Calu3 (cell line): ENCODE measurements around the gene LMF2. TPM values are rescaled to one million over a fixed set of nuclear protein-coding genes. Genes with fewer than 3 reads are reported as not detected.

Experiments used
- Bru-seq: library from RNA; stranded (reverse); fragments of 400-500 nt; gene quantifications from one replicate; lab custom pipeline; 2021; lab: Mats Ljungman, UMichigan
- BruChase-seq, 2 experiments: library from RNA; stranded (reverse); fragments of 400-500 nt; gene quantifications; one replicate each; lab custom pipeline; 2021; lab: Mats Ljungman, UMichigan
- BruUV-seq: library from RNA; stranded (reverse); fragments of 400-500 nt; replicated peaks from 2 replicates; lab custom pipeline; 2021; lab: Mats Ljungman, UMichigan
- CTCF ChIA-PET: fragments of 300-600 bp; sonication (Branson Sonifier 250); formaldehyde crosslinking; loops from one replicate; lab custom pipeline; 2022; ENCODE audit warnings: antibody characterized with exemption; lab: Charles Lee
- DNase-seq: peaks from one replicate; pipeline ENCODE4 v3.0.0; 2022
- H3K27ac Mint-ChIP-seq: one replicate; pipeline ENCODE4 v1.8.0; 2022; ENCODE audit warnings: mixed read lengths; ENCODE audit not compliant: unreplicated experiment
- H3K27me3 Mint-ChIP-seq: one replicate; pipeline ENCODE4 v1.8.0; 2022; ENCODE audit warnings: mixed read lengths; ENCODE audit not compliant: unreplicated experiment
- H3K36me3 Mint-ChIP-seq: one replicate; pipeline ENCODE4 v1.8.0; 2022; ENCODE audit warnings: mild to moderate bottlenecking, moderate library complexity, mixed read lengths; ENCODE audit not compliant: insufficient read depth, unreplicated experiment
- H3K4me1 Mint-ChIP-seq: one replicate; pipeline ENCODE4 v1.8.0; 2022; ENCODE audit warnings: mild to moderate bottlenecking, low read depth, mixed read lengths; ENCODE audit not compliant: unreplicated experiment
- H3K4me3 Mint-ChIP-seq: one replicate; pipeline ENCODE4 v1.8.0; 2022; ENCODE audit warnings: mild to moderate bottlenecking, low read depth, moderate library complexity, mixed read lengths; ENCODE audit not compliant: unreplicated experiment
- H3K9me3 Mint-ChIP-seq: one replicate; pipeline ENCODE4 v1.8.0; 2022; ENCODE audit warnings: low read depth, mixed read lengths; ENCODE audit not compliant: unreplicated experiment
- intact Hi-C: fragments of 100-400 bp; cut with micrococcal nuclease; formaldehyde crosslinking; loops from one replicate; pipeline ENCODE4 v1.10.0; 2022; ENCODE audit not compliant: unreplicated experiment
- long read RNA-seq: library from polyadenylated mRNA; stranded (forward); transcript quantifications from one replicate; pipeline ENCODE4 v2.0.0, GENCODE V29; 2022
- total RNA-seq: library from RNA; stranded (reverse); gene quantifications from 2 replicates; pipeline ENCODE4 v1.2.3, GENCODE V29; 2022
- TF ChIP-seq, protein P1 (sequence below): fragments of 200-600 bp; IDR thresholded peaks from one replicate; pipeline ENCODE4 v1.8.0; 2022; ENCODE audit warnings: antibody characterized with exemption; ENCODE audit not compliant: unreplicated experiment

Gene LMF2, protein sequence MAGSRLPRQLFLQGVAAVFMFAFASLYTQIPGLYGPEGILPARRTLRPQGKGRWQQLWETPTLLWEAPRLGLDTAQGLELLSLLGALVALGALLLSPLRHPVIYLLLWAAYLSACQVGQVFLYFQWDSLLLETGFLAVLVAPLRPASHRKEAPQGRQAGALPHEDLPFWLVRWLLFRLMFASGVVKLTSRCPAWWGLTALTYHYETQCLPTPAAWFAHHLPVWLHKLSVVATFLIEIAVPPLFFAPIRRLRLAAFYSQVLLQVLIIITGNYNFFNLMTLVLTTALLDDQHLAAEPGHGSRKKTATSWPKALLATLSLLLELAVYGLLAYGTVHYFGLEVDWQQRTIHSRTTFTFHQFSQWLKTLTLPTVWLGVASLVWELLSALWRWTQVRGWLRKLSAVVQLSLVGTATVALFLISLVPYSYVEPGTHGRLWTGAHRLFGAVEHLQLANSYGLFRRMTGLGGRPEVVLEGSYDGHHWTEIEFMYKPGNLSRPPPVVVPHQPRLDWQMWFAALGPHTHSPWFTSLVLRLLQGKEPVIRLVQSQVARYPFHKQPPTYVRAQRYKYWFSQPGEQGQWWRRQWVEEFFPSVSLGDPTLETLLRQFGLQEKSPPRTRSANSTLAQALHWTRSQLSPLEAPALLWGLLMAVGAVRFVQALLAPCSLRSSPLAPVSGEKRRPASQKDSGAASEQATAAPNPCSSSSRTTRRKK
- total RNA-seq: 85.2 and 87.1 TPM in 2 replicates
- Bru-seq, nascent RNA: percentile 47 among the genes with signal in this experiment
- percentile 83 among the genes with signal in this experiment for BruChase-seq, experiment 1, labeled RNA remaining after a 6-hour chase
- percentile 78 among the genes with signal in this experiment for BruChase-seq, experiment 2, labeled RNA remaining after a 2-hour chase
- long read RNA-seq, transcript LMF2-202 (14 exons, 2,582 nt): major isoform, 70 of 134 reads
- long read RNA-seq, partial matches to known transcripts: 25 of 134 reads
- long read RNA-seq, other reads (novel, unspliced or antisense): 39 of 134 reads

DNA sequence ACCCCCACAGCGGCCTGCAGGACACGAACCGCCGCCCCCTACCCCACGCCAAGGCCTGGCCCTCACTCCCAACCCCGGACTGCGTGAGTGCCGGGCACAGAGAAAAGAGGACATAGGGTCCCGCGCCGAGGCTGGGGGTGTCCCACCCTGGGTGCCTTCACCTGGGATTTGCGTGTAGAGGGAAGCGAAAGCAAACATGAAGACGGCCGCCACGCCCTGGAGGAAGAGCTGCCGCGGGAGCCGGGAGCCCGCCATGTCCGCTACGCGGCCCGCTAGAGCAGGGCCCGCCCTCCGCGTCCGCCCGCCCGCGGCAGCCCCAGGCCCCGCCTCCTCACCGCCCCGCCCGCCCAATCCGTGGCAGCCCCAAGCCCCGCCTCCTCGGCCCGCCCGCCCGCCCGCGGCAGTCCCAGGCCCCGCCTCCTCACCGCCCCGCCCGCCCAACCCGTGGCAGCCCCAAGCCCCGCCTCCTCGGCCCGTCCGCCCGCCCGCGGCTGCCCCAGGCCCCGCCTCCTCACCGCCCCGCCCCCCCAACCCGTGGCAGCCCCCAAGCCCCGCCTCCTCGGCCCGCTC lies at the start of gene LMF2:
Gene LMF2 (minus strand): TSS at position 282 of the 570 bp plus-strand sequence. CDS start 27 bp downstream, at position 255.
- Mint-ChIP-seq H3K27me3 (no peaks in the 10 kb centered on the region), H3K4me1 (peaks cover 17% of the 10 kb centered on the region), H3K27ac (peak within 1 kb of the TSS; percentile 91), H3K36me3 (peaks cover 52% of the 10 kb centered on the region), H3K9me3 (no peaks in the 10 kb centered on the region), H3K4me3 (peak within 1 kb of the TSS; percentile 91)
- BruUV-seq: no TSS peak
- CTCF ChIA-PET: interaction anchor here (0.6 to 2.1 kb wide), 8 partner anchors 9 to 253 kb away, joined by 3 to 13 read pairs (median 4); partner anchors contain the start of genes SCO2 and SYCE3
- intact Hi-C loops: no loop called here
- TF ChIP-seq, protein P1, sequence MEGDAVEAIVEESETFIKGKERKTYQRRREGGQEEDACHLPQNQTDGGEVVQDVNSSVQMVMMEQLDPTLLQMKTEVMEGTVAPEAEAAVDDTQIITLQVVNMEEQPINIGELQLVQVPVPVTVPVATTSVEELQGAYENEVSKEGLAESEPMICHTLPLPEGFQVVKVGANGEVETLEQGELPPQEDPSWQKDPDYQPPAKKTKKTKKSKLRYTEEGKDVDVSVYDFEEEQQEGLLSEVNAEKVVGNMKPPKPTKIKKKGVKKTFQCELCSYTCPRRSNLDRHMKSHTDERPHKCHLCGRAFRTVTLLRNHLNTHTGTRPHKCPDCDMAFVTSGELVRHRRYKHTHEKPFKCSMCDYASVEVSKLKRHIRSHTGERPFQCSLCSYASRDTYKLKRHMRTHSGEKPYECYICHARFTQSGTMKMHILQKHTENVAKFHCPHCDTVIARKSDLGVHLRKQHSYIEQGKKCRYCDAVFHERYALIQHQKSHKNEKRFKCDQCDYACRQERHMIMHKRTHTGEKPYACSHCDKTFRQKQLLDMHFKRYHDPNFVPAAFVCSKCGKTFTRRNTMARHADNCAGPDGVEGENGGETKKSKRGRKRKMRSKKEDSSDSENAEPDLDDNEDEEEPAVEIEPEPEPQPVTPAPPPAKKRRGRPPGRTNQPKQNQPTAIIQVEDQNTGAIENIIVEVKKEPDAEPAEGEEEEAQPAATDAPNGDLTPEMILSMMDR: no peak
- DNase-seq: peak; percentile 91

DNA sequence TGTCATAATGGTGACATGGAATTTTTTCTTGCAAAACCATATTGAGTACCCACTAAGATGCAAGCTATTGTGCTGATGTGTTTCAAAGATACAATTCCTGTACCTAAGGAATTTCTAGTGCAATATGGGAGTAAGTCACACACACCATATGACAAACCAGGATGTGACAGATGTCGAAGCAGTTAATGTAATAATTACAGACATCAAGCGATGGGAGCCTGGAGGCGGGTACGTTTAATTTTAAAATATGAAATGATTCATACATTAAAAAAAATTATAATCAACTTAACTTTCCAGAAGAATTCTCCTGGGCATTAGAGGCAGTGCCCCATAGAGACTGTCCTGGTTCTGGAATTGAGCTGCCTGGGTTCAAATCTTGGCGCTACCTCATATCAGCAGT lies 49.2 kb upstream of the LMF2 start:
- BruUV-seq: no TSS peak
- Mint-ChIP-seq H3K4me1 (peaks cover 6% of the 10 kb centered on the region), H3K27ac (no peak overlapping the region), H3K9me3 (no peaks in the 10 kb centered on the region), H3K27me3 (no peaks in the 10 kb centered on the region), H3K36me3 (peaks cover 7% of the 10 kb centered on the region), H3K4me3 (no peak overlapping the region)
- intact Hi-C loops: no loop called here
- no peak for DNase-seq
- CTCF ChIA-PET: no interaction called here
- TF ChIP-seq, protein P1: no peak

DNA sequence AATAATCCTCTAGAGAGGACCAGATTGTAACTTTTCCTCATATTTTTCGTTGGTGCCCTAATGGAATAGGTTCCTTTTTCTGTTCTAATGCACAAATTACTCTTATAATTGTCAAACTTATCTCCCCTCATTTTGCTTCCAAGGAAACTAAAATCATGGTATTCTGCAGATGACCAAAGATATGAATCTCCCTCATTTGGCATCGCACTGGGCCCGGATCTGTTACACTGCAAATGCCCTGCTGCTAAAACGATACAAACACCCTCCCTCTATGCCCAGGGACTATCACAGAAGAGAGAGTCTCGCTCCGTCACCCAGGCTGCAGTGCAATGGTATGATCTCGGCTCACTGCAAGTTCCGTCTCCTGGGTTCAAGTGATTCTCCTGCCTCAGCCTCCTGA lies 45.8 kb upstream of the LMF2 start:
- no peaks in the 10 kb centered on the region for H3K9me3 Mint-ChIP-seq
- H3K36me3 Mint-ChIP-seq: no peaks in the 10 kb centered on the region
- H3K4me1 Mint-ChIP-seq: no peaks in the 10 kb centered on the region
- H3K4me3 Mint-ChIP-seq: no peak overlapping the region
- H3K27me3 Mint-ChIP-seq: no peaks in the 10 kb centered on the region
- TF ChIP-seq, protein P1: no peak
- BruUV-seq: no TSS peak
- H3K27ac Mint-ChIP-seq: no peak overlapping the region
- CTCF ChIA-PET: no interaction called here
- no peak for DNase-seq
- intact Hi-C loops: no loop called here

DNA sequence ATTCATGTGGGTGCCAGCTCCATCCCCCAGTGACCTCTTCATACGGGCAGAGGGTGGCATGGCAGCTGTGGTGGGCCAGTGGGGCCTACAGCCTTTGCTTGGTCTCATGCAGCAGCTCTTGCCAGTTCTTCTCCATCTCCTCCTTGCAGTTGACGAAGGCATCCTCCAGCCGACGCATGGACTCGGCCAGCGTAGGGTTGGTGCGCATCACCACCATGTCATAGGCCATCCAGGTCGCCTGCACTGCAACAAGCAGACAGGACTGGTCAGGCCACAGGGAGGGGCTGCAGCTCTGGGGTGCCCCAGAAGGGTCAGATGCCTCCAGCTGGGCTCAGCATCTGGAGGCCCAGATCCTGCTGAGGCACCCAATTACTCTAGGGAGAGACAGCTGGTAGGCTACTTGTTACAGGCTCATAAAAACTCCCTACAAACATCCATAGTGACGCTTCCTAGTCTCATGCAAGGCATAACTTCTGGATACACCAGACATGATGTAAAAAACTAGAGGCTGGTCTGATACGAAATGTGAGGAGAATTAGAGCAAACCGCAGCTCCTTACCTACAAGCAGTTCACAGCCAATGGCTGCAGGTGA lies 43.8 kb upstream of the LMF2 start:
- TF ChIP-seq, protein P1: no peak
- intact Hi-C loops: no loop called here
- Mint-ChIP-seq H3K9me3 (no peaks in the 10 kb centered on the region), H3K36me3 (no peaks in the 10 kb centered on the region), H3K27ac (no peak overlapping the region), H3K4me3 (no peak overlapping the region), H3K27me3 (no peaks in the 10 kb centered on the region), H3K4me1 (no peaks in the 10 kb centered on the region)
- no peak for DNase-seq
- BruUV-seq: no TSS peak
- CTCF ChIA-PET: interaction anchor here (0.9 kb wide), 1 partner anchor 11 kb away, joined by 3 read pairs; the partner anchor contains the start of gene SYCE3
